HUDEP-2 (cell line): ENCODE data around the gene NXNL1.
"Not testable (repeated sequence)": the region's sequence is repeated elsewhere in the genome, so short reads cannot be mapped to it uniquely, and the experiment has no call there.

Experiments used
- DNase-seq, 76 experiments: peaks; one replicate each; lab custom pipeline; 2025; ENCODE audit not compliant: unreplicated experiment in 76 of 76; lab: John Stamatoyannopoulos, UW

The NXNL1 gene

GRCh38 chr19:17460372-17461230, at the start of gene NXNL1:
Gene NXNL1 (minus strand): TSS chr19:17460926. CDS start chr19:17460869, 57 bp downstream.
- DNase-seq = no peak

GRCh38 chr19:17508558-17508933, 47.8 kb upstream of the NXNL1 start:
- not testable (repeated sequence) for DNase-seq

GRCh38 chr19:17506745-17507144, 46.0 kb upstream of the NXNL1 start:
- DNase-seq = no peak

- DNase-seq = no peak
Measured at GRCh38 chr19:17505223-17505622, 44.5 kb upstream of the NXNL1 start.

- no peak for DNase-seq
Measured at GRCh38 chr19:17504456-17504855, 43.7 kb upstream of the NXNL1 start.

GRCh38 chr19:17504030-17504429, 43.3 kb upstream of the NXNL1 start:
- DNase-seq = no peak

GRCh38 chr19:17503240-17503639, 42.5 kb upstream of the NXNL1 start:
- no peak for DNase-seq

- no peak for DNase-seq
Measured at GRCh38 chr19:17500447-17501198, 39.9 kb upstream of the NXNL1 start.

GRCh38 chr19:17499648-17500446, 39.1 kb upstream of the NXNL1 start:
- DNase-seq = no peak

- peak in 1 of 76 experiments; percentile 23 for DNase-seq
Measured at GRCh38 chr19:17499025-17499424, 38.3 kb upstream of the NXNL1 start.

GRCh38 chr19:17497149-17497798, 36.5 kb upstream of the NXNL1 start:
- no peak for DNase-seq

- peak in 74 of 76 experiments; percentile 24 to 93 (median 80) for DNase-seq
Measured at GRCh38 chr19:17496337-17496997, 35.7 kb upstream of the NXNL1 start.

GRCh38 chr19:17495639-17496296, 35.0 kb upstream of the NXNL1 start:
- no peak for DNase-seq

GRCh38 chr19:17491287-17491686, 30.6 kb upstream of the NXNL1 start:
- no peak for DNase-seq

- no peak for DNase-seq
Measured at GRCh38 chr19:17490411-17490810, 29.7 kb upstream of the NXNL1 start.

GRCh38 chr19:17489392-17490030, 28.8 kb upstream of the NXNL1 start:
- DNase-seq = no peak

- peak in 75 of 76 experiments; percentile 64 to 99 (median 95) for DNase-seq
Measured at GRCh38 chr19:17488593-17489391, 28.1 kb upstream of the NXNL1 start.
